ENCODE measurements around the gene JSRP1.

The JSRP1 gene

GRCh38 chr19:2246014-2246620 lies 10.1 kb downstream of the JSRP1 start:
- no peak for DNase-seq

- no peak for DNase-seq
These were observed 10.9 kb downstream of the JSRP1 start for GRCh38 chr19:2245273-2245672.

GRCh38 chr19:2244486-2244885 lies 11.7 kb downstream of the JSRP1 start:
- DNase-seq: no peak

GRCh38 chr19:2244125-2244411 lies 12.1 kb downstream of the JSRP1 start:
- DNase-seq: no peak

GRCh38 chr19:2243274-2244124 lies 12.7 kb downstream of the JSRP1 start:
- no peak for DNase-seq

GRCh38 chr19:2242816-2243215 lies 13.4 kb downstream of the JSRP1 start:
- no peak for DNase-seq

GRCh38 chr19:2242092-2242537 lies 14.1 kb downstream of the JSRP1 start:
- no peak for DNase-seq

- DNase-seq: no peak
These were observed 15.1 kb downstream of the JSRP1 start for GRCh38 chr19:2240881-2241760.

- peak; percentile 93 for DNase-seq
These were observed 16.1 kb downstream of the JSRP1 start for GRCh38 chr19:2239771-2240770.

GRCh38 chr19:2239173-2239572 lies 17.0 kb downstream of the JSRP1 start:
- DNase-seq: no peak

- no peak for DNase-seq
These were observed 18.4 kb downstream of the JSRP1 start for GRCh38 chr19:2237869-2238153.

- no peak for DNase-seq
These were observed 19.0 kb downstream of the JSRP1 start for GRCh38 chr19:2237051-2237868.

GRCh38 chr19:2236314-2237050 lies 19.7 kb downstream of the JSRP1 start, which contains the start of the genes PLEKHJ1 and SF3A2:
PLEKHJ1 (minus strand) TSS chr19:2236329; CDS start chr19:2236248, 81 bp downstream.
SF3A2 (plus strand) TSS chr19:2236824; CDS start chr19:2243419, 6,595 bp downstream.
- DNase-seq: peak; percentile 99

- no peak for DNase-seq
These were observed 20.2 kb downstream of the JSRP1 start for GRCh38 chr19:2236064-2236313.

GRCh38 chr19:2235381-2236063 lies 20.7 kb downstream of the JSRP1 start:
- DNase-seq: peak; percentile 44

- DNase-seq: no peak
These were observed 21.2 kb downstream of the JSRP1 start for GRCh38 chr19:2234996-2235380.

GRCh38 chr19:2233601-2234280 lies 22.5 kb downstream of the JSRP1 start:
- DNase-seq: no peak

GRCh38 chr19:2232286-2233151 lies 23.7 kb downstream of the JSRP1 start:
- no peak for DNase-seq
